B cell (primary cell): Measurements from ENCODE around the gene GPX3.

Experiments used
- CTCF ChIP-seq: fragments of 200-600 bp; IDR thresholded peaks from one replicate; pipeline ENCODE4 v1.8.0; 2022; ENCODE audit warnings: antibody characterized with exemption, mild to moderate bottlenecking
- EZH2 ChIP-seq: IDR thresholded peaks from 2 replicates; pipeline ENCODE4 v1.6.1; 2012; ENCODE audit warnings: borderline replicate concordance, low read depth, mild to moderate bottlenecking, moderate library complexity, low read length; ENCODE audit not compliant: insufficient read depth, poor library complexity, severe bottlenecking

GRCh38 chr5:151017897-151018296, 2.5 kb upstream of the GPX3 start:
- TF ChIP-seq CTCF (no peak), EZH2 (no peak)
